ENCODE data around the gene DIAPH3. TPM values are rescaled to one million over a fixed set of nuclear protein-coding genes. Genes with fewer than 3 reads are reported as not detected.

The DIAPH3 gene
- total RNA-seq, 1 donor from 2014 or later: 1.0 TPM

- DNase-seq (ENCODE audit: low spot score): no peak
These were observed 145.2 kb downstream of the DIAPH3 start for GRCh38 chr13:60018536-60018935.

- DNase-seq (ENCODE audit: low spot score): no peak
These were observed 147.5 kb downstream of the DIAPH3 start for GRCh38 chr13:60016229-60016628.

- DNase-seq (ENCODE audit: low spot score): no peak
These were observed 150.6 kb downstream of the DIAPH3 start for GRCh38 chr13:60013166-60013565.

- DNase-seq (ENCODE audit: low spot score): no peak
These were observed 151.2 kb downstream of the DIAPH3 start for GRCh38 chr13:60012488-60012887.

- DNase-seq (ENCODE audit: low spot score): peak; percentile 29
These were observed 154.2 kb downstream of the DIAPH3 start for GRCh38 chr13:60009300-60010253.

GRCh38 chr13:60001889-60002288 lies 161.8 kb downstream of the DIAPH3 start:
- no peak for DNase-seq (ENCODE audit: low spot score)

- no peak for DNase-seq (ENCODE audit: low spot score)
These were observed 162.8 kb downstream of the DIAPH3 start for GRCh38 chr13:60000976-60001375.

GRCh38 chr13:60000081-60000480 lies 163.6 kb downstream of the DIAPH3 start:
- no peak for DNase-seq (ENCODE audit: low spot score)

GRCh38 chr13:59997976-59998375 lies 165.8 kb downstream of the DIAPH3 start:
- no peak for DNase-seq (ENCODE audit: low spot score)

- no peak for DNase-seq (ENCODE audit: low spot score)
These were observed 167.2 kb downstream of the DIAPH3 start for GRCh38 chr13:59996461-59996980.

GRCh38 chr13:59991395-59991794 lies 172.3 kb downstream of the DIAPH3 start:
- no peak for DNase-seq (ENCODE audit: low spot score)

- no peak for DNase-seq (ENCODE audit: low spot score)
These were observed 180.9 kb downstream of the DIAPH3 start for GRCh38 chr13:59982631-59983382.

GRCh38 chr13:59979589-59979988 lies 184.1 kb downstream of the DIAPH3 start:
- no peak for DNase-seq (ENCODE audit: low spot score)

GRCh38 chr13:59978862-59979261 lies 184.9 kb downstream of the DIAPH3 start:
- DNase-seq (ENCODE audit: low spot score): no peak

- DNase-seq (ENCODE audit: low spot score): no peak
These were observed 186.9 kb downstream of the DIAPH3 start for GRCh38 chr13:59976856-59977255.

GRCh38 chr13:59975807-59976435 lies 187.8 kb downstream of the DIAPH3 start:
- DNase-seq (ENCODE audit: low spot score): no peak

GRCh38 chr13:59970847-59971246 lies 192.9 kb downstream of the DIAPH3 start:
- no peak for DNase-seq (ENCODE audit: low spot score)

- DNase-seq (ENCODE audit: low spot score): no peak
These were observed 199.9 kb downstream of the DIAPH3 start for GRCh38 chr13:59963827-59964226.

GRCh38 chr13:59963383-59963782 lies 200.3 kb downstream of the DIAPH3 start:
- no peak for DNase-seq (ENCODE audit: low spot score)

GRCh38 chr13:59962343-59962742 lies 201.4 kb downstream of the DIAPH3 start:
- no peak for DNase-seq (ENCODE audit: low spot score)

GRCh38 chr13:59960683-59961082 lies 203.0 kb downstream of the DIAPH3 start:
- DNase-seq (ENCODE audit: low spot score): no peak

GRCh38 chr13:59957438-59957837 lies 206.3 kb downstream of the DIAPH3 start:
- no peak for DNase-seq (ENCODE audit: low spot score)
